Measurements from ENCODE around the gene MRPL22.

GRCh38 chr5:154901276-154901675 is 39.6 kb upstream of the MRPL22 start:
- no peak for TF ChIP-seq EZH2 (IDR thresholded peaks at IDR 0.05; ENCODE audit: borderline replicate concordance, low read depth, low read length, severe bottlenecking)
- TF ChIP-seq CTCF (IDR thresholded peaks at IDR 0.05; ENCODE audit: borderline replicate concordance, extremely low read depth, low read length, poor library complexity, severe bottlenecking): no peak
